Measurements from ENCODE around the gene GPR143. TPM values are rescaled to one million over a fixed set of nuclear protein-coding genes. Genes with fewer than 3 reads are reported as not detected.
A peak's percentile ranks its signal among the peaks of the same experiment; 100 is the strongest.

GPR143 gene
- total RNA-seq, 6 experiments from 2014 or later, result not detected

GRCh38 chrX:9747644-9748043 lies 18.0 kb downstream of the GPR143 start:
- peaks cover 19% of the 10 kb centered on the region for H3K4me1 Mint-ChIP-seq (ENCODE audit: low read depth)
- H3K27me3 Mint-ChIP-seq (ENCODE audit: insufficient read depth), result peaks cover 8% of the 10 kb centered on the region
- H3K36me3 Mint-ChIP-seq (ENCODE audit: low read depth), result no peaks in the 10 kb centered on the region; the same call in 1 of the 2 replicates
- H3K4me3 Mint-ChIP-seq, result no peak overlapping the region
- no peak for TF ChIP-seq CTCF (IDR thresholded peaks at IDR 0.05)
- H3K27ac Mint-ChIP-seq, result no peak overlapping the region
- DNase-seq, result no peak
- no peaks in the 10 kb centered on the region for H3K9me3 Mint-ChIP-seq

GRCh38 chrX:9746148-9746888 lies 19.3 kb downstream of the GPR143 start:
- Mint-ChIP-seq H3K9me3 (no peaks in the 10 kb centered on the region), H3K27ac (peak overlapping the region; percentile 91), H3K4me3 (peak overlapping the region; percentile 15; the same call in 1 of the 2 replicates), H3K27me3 (ENCODE audit: insufficient read depth) (peaks cover 6% of the 10 kb centered on the region; the same call in 1 of the 2 replicates), H3K4me1 (ENCODE audit: low read depth) (peaks cover 19% of the 10 kb centered on the region), H3K36me3 (ENCODE audit: low read depth) (no peaks in the 10 kb centered on the region; the same call in 1 of the 2 replicates)
- TF ChIP-seq CTCF (IDR thresholded peaks at IDR 0.05), result no peak
- peak; percentile 34 for DNase-seq

- DNase-seq, result no peak
- H3K36me3 Mint-ChIP-seq (ENCODE audit: low read depth), result no peaks in the 10 kb centered on the region; the same call in 1 of the 2 replicates
Measured at GRCh38 chrX:9745417-9746115, 20.1 kb downstream of the GPR143 start.

GRCh38 chrX:9739130-9739529 lies 26.5 kb downstream of the GPR143 start:
- TF ChIP-seq CTCF (IDR thresholded peaks at IDR 0.05), result no peak
- H3K4me3 Mint-ChIP-seq, result no peak overlapping the region
- H3K4me1 Mint-ChIP-seq (ENCODE audit: low read depth), result no peaks in the 10 kb centered on the region
- no peak for DNase-seq
- no peak overlapping the region for H3K27ac Mint-ChIP-seq
- peaks cover 6% of the 10 kb centered on the region; the same call in 1 of the 2 replicates for H3K9me3 Mint-ChIP-seq
- H3K27me3 Mint-ChIP-seq (ENCODE audit: insufficient read depth), result peaks cover 4% of the 10 kb centered on the region; the same call in 1 of the 2 replicates
- no peaks in the 10 kb centered on the region for H3K36me3 Mint-ChIP-seq (ENCODE audit: low read depth)

More at GRCh38 chrX:9745417-9746115, 20.1 kb downstream of the GPR143 start:
- H3K4me1 Mint-ChIP-seq (ENCODE audit: low read depth), result peaks cover 19% of the 10 kb centered on the region
- H3K9me3 Mint-ChIP-seq, result no peaks in the 10 kb centered on the region
- H3K27me3 Mint-ChIP-seq (ENCODE audit: insufficient read depth), result peaks cover 6% of the 10 kb centered on the region; the same call in 1 of the 2 replicates
- no peak overlapping the region for H3K4me3 Mint-ChIP-seq
- no peak for TF ChIP-seq CTCF (IDR thresholded peaks at IDR 0.05)
- H3K27ac Mint-ChIP-seq, result peak overlapping the region; percentile 91

GRCh38 chrX:9738151-9738550 lies 27.5 kb downstream of the GPR143 start:
- H3K4me1 Mint-ChIP-seq (ENCODE audit: low read depth), result no peaks in the 10 kb centered on the region
- H3K36me3 Mint-ChIP-seq (ENCODE audit: low read depth), result no peaks in the 10 kb centered on the region
- peaks cover 4% of the 10 kb centered on the region; the same call in 1 of the 2 replicates for H3K27me3 Mint-ChIP-seq (ENCODE audit: insufficient read depth)
- H3K9me3 Mint-ChIP-seq, result peaks cover 6% of the 10 kb centered on the region; the same call in 1 of the 2 replicates
- H3K4me3 Mint-ChIP-seq, result no peak overlapping the region
- no peak for DNase-seq
- no peak for TF ChIP-seq CTCF (IDR thresholded peaks at IDR 0.05)
- H3K27ac Mint-ChIP-seq, result no peak overlapping the region

Measured in HFFc6 (cell line).